IPS-NIHi7 (cell line): Measurements from ENCODE around the gene CEP162.
A peak's percentile ranks its signal among the peaks of the same experiment; 100 is the strongest.
"Not testable (repeated sequence)": the region's sequence is repeated elsewhere in the genome, so short reads cannot be mapped to it uniquely, and the experiment has no call there.

Experiments used
- DNase-seq: peaks from one replicate; pipeline ENCODE4 v3.0.0; 2012; ENCODE audit warnings: mixed read lengths; ENCODE audit errors: extremely low spot score

The CEP162 gene

GRCh38 chr6:84224251-84224650, 3.2 kb downstream of the CEP162 start:
- no peak for DNase-seq

GRCh38 chr6:84223608-84224007, 3.8 kb downstream of the CEP162 start:
- not testable (repeated sequence) for DNase-seq

GRCh38 chr6:84222426-84222825, 5.0 kb downstream of the CEP162 start:
- DNase-seq: no peak

GRCh38 chr6:84220809-84221409, 6.5 kb downstream of the CEP162 start:
- DNase-seq: no peak

- peak; percentile 26 for DNase-seq
Observed at GRCh38 chr6:84218091-84218490, 9.4 kb downstream of the CEP162 start.

- DNase-seq: no peak
Observed at GRCh38 chr6:84213217-84213616, 14.2 kb downstream of the CEP162 start.

GRCh38 chr6:84204011-84204410, 23.4 kb downstream of the CEP162 start:
- DNase-seq: no peak

GRCh38 chr6:84199987-84200386, 27.5 kb downstream of the CEP162 start:
- not testable (repeated sequence) for DNase-seq

- no peak for DNase-seq
Observed at GRCh38 chr6:84197708-84198107, 29.7 kb downstream of the CEP162 start.

- DNase-seq: no peak
Observed at GRCh38 chr6:84193114-84193708, 34.2 kb downstream of the CEP162 start.

GRCh38 chr6:84191802-84192201, 35.6 kb downstream of the CEP162 start:
- no peak for DNase-seq

GRCh38 chr6:84189356-84189755, 38.1 kb downstream of the CEP162 start:
- DNase-seq: not testable (repeated sequence)

- DNase-seq: no peak
Observed at GRCh38 chr6:84183430-84183829, 44.0 kb downstream of the CEP162 start.

GRCh38 chr6:84182001-84182400, 45.4 kb downstream of the CEP162 start:
- no peak for DNase-seq

GRCh38 chr6:84177241-84177640, 50.2 kb downstream of the CEP162 start:
- no peak for DNase-seq

GRCh38 chr6:84172574-84172973, 54.9 kb downstream of the CEP162 start:
- no peak for DNase-seq

- DNase-seq: no peak
Observed at GRCh38 chr6:84172080-84172479, 55.4 kb downstream of the CEP162 start.

- no peak for DNase-seq
Observed at GRCh38 chr6:84167457-84167856, 60.0 kb downstream of the CEP162 start.

GRCh38 chr6:84166395-84166794, 61.0 kb downstream of the CEP162 start:
- no peak for DNase-seq

- DNase-seq: not testable (repeated sequence)
Observed at GRCh38 chr6:84164328-84164727, 63.1 kb downstream of the CEP162 start.

GRCh38 chr6:84161190-84161589, 66.3 kb downstream of the CEP162 start:
- DNase-seq: no peak

GRCh38 chr6:84156306-84156705, 71.1 kb downstream of the CEP162 start:
- DNase-seq: no peak

- DNase-seq: no peak
Observed at GRCh38 chr6:84151669-84152068, 75.8 kb downstream of the CEP162 start.

GRCh38 chr6:84150705-84151104, 76.7 kb downstream of the CEP162 start:
- DNase-seq: no peak
